Transverse colon (tissue), 4 donors: ENCODE results near the gene APLP2.

Experiments
- EP300 ChIP-seq: sonication (generic); formaldehyde crosslinking; IDR thresholded peaks from one replicate; pipeline ENCODE4 v1.6.1; 2017; ENCODE audit warnings: antibody characterized with exemption, low read depth
- POLR2A ChIP-seq: fragments of 450-650 bp; IDR thresholded peaks from one replicate; pipeline ENCODE4 v1.6.1; 2016; ENCODE audit warnings: antibody characterized with exemption, mild to moderate bottlenecking, moderate library complexity
- POLR2AphosphoS5 ChIP-seq, 3 donors: sonication (generic); formaldehyde crosslinking; IDR thresholded peaks; one replicate each; pipeline ENCODE4 v1.6.1; 2016; ENCODE audit warnings: antibody characterized with exemption in 3 of 3
- TF ChIP-seq, protein P1 (sequence below), 5 experiments: fragments of 200-600 bp in 3 of 5; fragments of 450-650 bp in 2 of 5; sonication (generic) in 3 of 5; IDR thresholded peaks; 1 replicate in 2 of 5; 2 replicates in 3 of 5; pipeline ENCODE4 v1.5.1; 2016 to 2017; ENCODE audit warnings: antibody characterized with exemption in 5 of 5, inconsistent platforms in 3 of 5, mild to moderate bottlenecking in 2 of 5, moderate library complexity in 1 of 5

DNA sequence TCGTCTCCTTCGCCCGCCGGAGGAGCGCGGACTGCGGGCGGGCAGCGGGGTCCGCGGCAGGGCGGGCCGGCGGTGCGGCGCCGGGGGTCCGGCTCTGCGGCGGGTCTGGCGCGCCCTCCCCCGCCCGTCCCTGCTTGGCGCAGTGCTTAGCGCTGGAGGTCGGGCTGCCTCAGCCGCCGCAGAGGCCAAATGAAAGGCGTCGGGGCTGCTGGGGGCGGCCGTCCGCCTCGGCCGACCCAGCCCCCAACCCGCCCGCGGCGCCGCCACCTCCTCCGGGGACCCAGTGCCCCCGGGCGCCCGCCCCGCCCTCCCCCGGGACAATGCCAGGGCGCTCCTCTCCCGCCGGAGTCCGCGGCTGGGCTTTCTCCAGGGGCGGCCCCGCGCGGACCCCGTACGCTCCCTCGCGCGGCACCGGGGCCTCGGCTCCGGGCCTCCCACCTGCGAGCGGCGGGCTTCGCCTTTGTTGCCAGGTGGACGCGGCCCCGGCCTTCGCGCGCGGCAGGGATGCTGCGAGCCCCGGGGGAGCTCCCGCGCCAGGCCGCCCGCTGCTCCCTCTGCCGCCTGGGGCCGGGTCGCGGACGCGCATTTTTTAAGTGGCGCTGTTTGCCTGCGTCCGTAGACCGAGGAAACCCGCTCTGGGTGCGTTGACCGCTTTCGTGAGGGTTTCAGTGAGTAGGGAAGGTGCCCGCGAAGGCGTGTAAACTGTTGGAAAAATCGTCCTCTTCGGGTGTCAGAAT lies 583 bp downstream of the APLP2 start:
- TF ChIP-seq POLR2A, result no peak
- no peak for TF ChIP-seq POLR2AphosphoS5 (IDR thresholded peaks at IDR 0.05)
- TF ChIP-seq, protein P1, sequence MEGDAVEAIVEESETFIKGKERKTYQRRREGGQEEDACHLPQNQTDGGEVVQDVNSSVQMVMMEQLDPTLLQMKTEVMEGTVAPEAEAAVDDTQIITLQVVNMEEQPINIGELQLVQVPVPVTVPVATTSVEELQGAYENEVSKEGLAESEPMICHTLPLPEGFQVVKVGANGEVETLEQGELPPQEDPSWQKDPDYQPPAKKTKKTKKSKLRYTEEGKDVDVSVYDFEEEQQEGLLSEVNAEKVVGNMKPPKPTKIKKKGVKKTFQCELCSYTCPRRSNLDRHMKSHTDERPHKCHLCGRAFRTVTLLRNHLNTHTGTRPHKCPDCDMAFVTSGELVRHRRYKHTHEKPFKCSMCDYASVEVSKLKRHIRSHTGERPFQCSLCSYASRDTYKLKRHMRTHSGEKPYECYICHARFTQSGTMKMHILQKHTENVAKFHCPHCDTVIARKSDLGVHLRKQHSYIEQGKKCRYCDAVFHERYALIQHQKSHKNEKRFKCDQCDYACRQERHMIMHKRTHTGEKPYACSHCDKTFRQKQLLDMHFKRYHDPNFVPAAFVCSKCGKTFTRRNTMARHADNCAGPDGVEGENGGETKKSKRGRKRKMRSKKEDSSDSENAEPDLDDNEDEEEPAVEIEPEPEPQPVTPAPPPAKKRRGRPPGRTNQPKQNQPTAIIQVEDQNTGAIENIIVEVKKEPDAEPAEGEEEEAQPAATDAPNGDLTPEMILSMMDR (IDR thresholded peaks at IDR 0.05), result peak in 3 of 5 experiments; percentile 11 to 20 (median 14)
- no peak for TF ChIP-seq EP300
